Common myeloid progenitor, CD34-positive (primary cell): ENCODE results near the gene MRFAP1L1.
"Not testable (repeated sequence)": the region's sequence is repeated elsewhere in the genome, so short reads cannot be mapped to it uniquely, and the experiment has no call there.

Experiments
- CTCF ChIA-PET: fragments of 350-600 bp; sonication (Branson Sonifier 250); formaldehyde crosslinking; loops from one replicate; lab custom pipeline; 2021; ENCODE audit warnings: antibody characterized with exemption; lab: Charles Lee
- POLR2A ChIA-PET: fragments of 350-600 bp; sonication (Branson Sonifier 250); formaldehyde crosslinking; loops from one replicate; lab custom pipeline; 2021; ENCODE audit warnings: antibody characterized with exemption; lab: Charles Lee
- DNase-seq, 3 donors: peaks; one replicate each; pipeline versions ENCODE4 v3.0.0 to v3.0.0-alpha.2; 2013
- H3K27ac ChIP-seq, 2 experiments: 1 replicate in 1 of 2; 2 replicates in 1 of 2; pipeline ENCODE4 v1.7.0; 2013; ENCODE audit warnings: inconsistent platforms in 2 of 2, low read length in 2 of 2, mild to moderate bottlenecking in 2 of 2, low read depth in 1 of 2, moderate library complexity in 1 of 2; ENCODE audit not compliant: severe bottlenecking in 2 of 2, insufficient read depth in 1 of 2, poor library complexity in 1 of 2
- H3K27me3 ChIP-seq, 5 experiments: replicated peaks in 2 of 5; 1 replicate in 3 of 5; 2 replicates in 2 of 5; pipeline versions ENCODE4 v1.6.1 to v1.7.0; 2013; ENCODE audit warnings: low read length in 4 of 5, mild to moderate bottlenecking in 2 of 5, moderate library complexity in 2 of 5, inconsistent platforms in 1 of 5; ENCODE audit not compliant: insufficient read depth in 5 of 5, control insufficient read depth in 4 of 5
- H3K36me3 ChIP-seq, 4 experiments: 1 replicate in 2 of 4; 2 replicates in 2 of 4; pipeline versions ENCODE4 v1.6.1 to v1.7.0; 2013; ENCODE audit warnings: low read length in 3 of 4, control low read depth in 1 of 4, mild to moderate bottlenecking in 1 of 4; ENCODE audit not compliant: control insufficient read depth in 4 of 4, insufficient read depth in 4 of 4
- H3K4me1 ChIP-seq, 4 experiments: 1 replicate in 3 of 4; 2 replicates in 1 of 4; pipeline versions ENCODE4 v1.6.1 to v1.7.1; 2013; ENCODE audit warnings: low read length in 3 of 4, mild to moderate bottlenecking in 3 of 4, control low read depth in 1 of 4, inconsistent platforms in 1 of 4, moderate library complexity in 1 of 4; ENCODE audit not compliant: control insufficient read depth in 4 of 4, insufficient read depth in 4 of 4; ENCODE audit errors: control extremely low read depth in 1 of 4
- H3K4me3 ChIP-seq, 7 experiments: 1 replicate in 4 of 7; 2 replicates in 3 of 7; pipeline versions ENCODE4 v1.5.1 to v1.7.0; 2013; ENCODE audit warnings: mild to moderate bottlenecking in 7 of 7, low read length in 6 of 7, moderate library complexity in 6 of 7, inconsistent platforms in 2 of 7, low read depth in 2 of 7, control low read depth in 1 of 7; ENCODE audit not compliant: insufficient read depth in 4 of 7, control insufficient read depth in 1 of 7; ENCODE audit errors: extremely low read depth in 1 of 7
- H3K9me3 ChIP-seq, 5 experiments: 1 replicate in 4 of 5; 2 replicates in 1 of 5; pipeline versions ENCODE4 v1.6.1 to v1.7.1; 2013; ENCODE audit warnings: low read length in 4 of 5, mild to moderate bottlenecking in 2 of 5, inconsistent platforms in 1 of 5, low read depth in 1 of 5, moderate library complexity in 1 of 5; ENCODE audit not compliant: control insufficient read depth in 4 of 5, insufficient read depth in 2 of 5; ENCODE audit errors: control extremely low read depth in 1 of 5
- WGBS: methylation state at CpG from one replicate; pipeline ENCODE4 v1.1.5; 2013; ENCODE audit not compliant: insufficient coverage; 5-methylcytosine and 5-hydroxymethylcytosine counted together

The MRFAP1L1 gene

GRCh38 chr4:6673191-6673659 is 36.4 kb downstream of the MRFAP1L1 start:
- Histone ChIP-seq H3K4me3 (peak overlapping the region in 5 of 7 experiments; percentile 47 to 82 (median 72)), H3K4me1 (peaks cover 14 to 38% (median 33%) of the 10 kb centered on the region in 4 experiments), H3K27ac (peak overlapping the region; percentile 25 to 71), H3K36me3 (peaks cover 2 to 21% (median 8%) of the 10 kb centered on the region in 4 experiments)
- not testable (repeated sequence) for H3K9me3 ChIP-seq, H3K27me3 ChIP-seq
- peak in 2 of 3 donors; percentile 41 to 42 for DNase-seq
- ChIA-PET CTCF (interaction anchor here (1.2 to 4.4 kb wide), 4 partner anchors 11 to 33 kb away, joined by 4 to 24 read pairs (median 18); no protein-coding TSS in a partner anchor), POLR2A (interaction anchor here (0.7 to 1.4 kb wide), 5 partner anchors 31 to 629 kb away, joined by 3 to 5 read pairs (median 3); partner anchors contain the start of genes BLOC1S4, MRFAP1 and MRFAP1L1)
- 29% methylated on average over 6 of the region's 14 CpGs for WGBS

- not testable (repeated sequence) for H3K4me3 ChIP-seq, H3K27me3 ChIP-seq, DNase-seq, H3K27ac ChIP-seq, H3K9me3 ChIP-seq
- WGBS, result 96% methylated on average over 11 of the region's 34 CpGs
- H3K36me3 ChIP-seq, result peaks cover 2 to 19% (median 7%) of the 10 kb centered on the region in 4 experiments
- POLR2A ChIA-PET, result interaction anchor here (0.9 to 1.4 kb wide), 3 partner anchors 30 to 44 kb away, joined by 3 to 5 read pairs (median 3); partner anchors contain the start of genes BLOC1S4 and MRFAP1
- CTCF ChIA-PET, result interaction anchor here (1.2 to 4.4 kb wide), 3 partner anchors 10 to 18 kb away, joined by 4 to 24 read pairs (median 14); no protein-coding TSS in a partner anchor
- H3K4me1 ChIP-seq, result peaks cover 14 to 38% (median 33%) of the 10 kb centered on the region in 4 experiments
These were observed 37.0 kb downstream of the MRFAP1L1 start for GRCh38 chr4:6672541-6673190.

- H3K9me3 ChIP-seq, result no peaks in the 10 kb centered on the region
- POLR2A ChIA-PET, result no interaction called here
- peaks cover 13 to 32% (median 31%) of the 10 kb centered on the region in 4 experiments for H3K4me1 ChIP-seq
- CTCF ChIA-PET, result interaction anchor here (0.8 to 4.4 kb wide), 3 partner anchors 8 to 45 kb away, joined by 3 to 24 read pairs (median 6); no protein-coding TSS in a partner anchor
- peaks cover 0 to 16% (median 6%) of the 10 kb centered on the region in 4 experiments for H3K36me3 ChIP-seq
- no peak for DNase-seq
- H3K27ac ChIP-seq, result no peak overlapping the region
- H3K4me3 ChIP-seq, result no peak overlapping the region
- over 99% methylated on average over 14 of the region's 19 CpGs for WGBS
- H3K27me3 ChIP-seq, result peaks cover 0 to 2% (median 0%) of the 10 kb centered on the region in 5 experiments
These were observed 37.5 kb downstream of the MRFAP1L1 start for GRCh38 chr4:6672131-6672530.

- H3K4me3 ChIP-seq, result no peak overlapping the region
- no peaks in the 10 kb centered on the region for H3K9me3 ChIP-seq
- ChIA-PET CTCF (interaction anchor here (0.8 to 4.4 kb wide), 3 partner anchors 9 to 45 kb away, joined by 3 to 24 read pairs (median 6); no protein-coding TSS in a partner anchor), POLR2A (no interaction called here)
- no CpG with 5 or more reads among the region's 1 CpG for WGBS
- no peak overlapping the region for H3K27ac ChIP-seq
- peaks cover 0 to 12% (median 4%) of the 10 kb centered on the region in 4 experiments for H3K36me3 ChIP-seq
- H3K27me3 ChIP-seq, result peaks cover 0 to 2% (median 0%) of the 10 kb centered on the region in 5 experiments
- H3K4me1 ChIP-seq, result peaks cover 12 to 28% (median 26%) of the 10 kb centered on the region in 4 experiments
- no peak for DNase-seq
These were observed 38.0 kb downstream of the MRFAP1L1 start for GRCh38 chr4:6671648-6672047.

GRCh38 chr4:6668391-6668790 is 41.3 kb downstream of the MRFAP1L1 start:
- Histone ChIP-seq H3K36me3 (no peaks in the 10 kb centered on the region), H3K27ac (no peak overlapping the region), H3K9me3 (no peaks in the 10 kb centered on the region), H3K4me1 (peaks cover 0 to 6% (median 2%) of the 10 kb centered on the region in 4 experiments), H3K4me3 (no peak overlapping the region), H3K27me3 (peaks cover 2 to 28% (median 18%) of the 10 kb centered on the region in 5 experiments)
- ChIA-PET POLR2A (no interaction called here), CTCF (no interaction called here)
- DNase-seq, result no peak
- WGBS, result 99% methylated on average over 10 of the region's 11 CpGs

GRCh38 chr4:6665320-6665654 is 44.4 kb downstream of the MRFAP1L1 start:
- Histone ChIP-seq H3K36me3 (no peaks in the 10 kb centered on the region), H3K27me3 (peaks cover 8 to 60% (median 38%) of the 10 kb centered on the region in 5 experiments), H3K4me3 (no peak overlapping the region), H3K27ac (no peak overlapping the region), H3K4me1 (peaks cover 0 to 6% (median 2%) of the 10 kb centered on the region in 4 experiments), H3K9me3 (no peaks in the 10 kb centered on the region)
- ChIA-PET CTCF (interaction anchor here (2.7 kb wide), 1 partner anchor 16 kb away, joined by 10 read pairs; no protein-coding TSS in a partner anchor), POLR2A (no interaction called here)
- 81% methylated on average over 5 of the region's 9 CpGs for whole genome bisulfite sequencing
- no peak for DNase-seq
